Muscle of leg (tissue), 11 donors: Measurements from ENCODE around the gene NOS1AP. TPM values are rescaled to one million over a fixed set of nuclear protein-coding genes. Genes with fewer than 3 reads are reported as not detected.

ENCODE experiments used
- DNase-seq: peaks from one replicate; pipeline ENCODE4 v3.0.0; 2013
- H3K27ac ChIP-seq: one replicate; pipeline ENCODE4 v1.5.1; 2013; ENCODE audit warnings: mild to moderate bottlenecking, low read length, control low read depth
- H3K27me3 ChIP-seq: one replicate; pipeline ENCODE4 v1.6.1; 2013; ENCODE audit warnings: low read length; ENCODE audit not compliant: control insufficient read depth, insufficient read depth
- H3K36me3 ChIP-seq: one replicate; pipeline ENCODE4 v1.6.1; 2013; ENCODE audit warnings: low read length; ENCODE audit not compliant: control insufficient read depth, insufficient read depth
- H3K4me1 ChIP-seq: one replicate; pipeline ENCODE4 v1.6.1; 2013; ENCODE audit warnings: low read length; ENCODE audit not compliant: control insufficient read depth, insufficient read depth
- H3K4me3 ChIP-seq: one replicate; pipeline ENCODE4 v1.5.1; 2013; ENCODE audit warnings: low read length, control low read depth
- H3K9me3 ChIP-seq: replicated peaks from 2 replicates; pipeline ENCODE4 v1.6.1; 2013; ENCODE audit warnings: low read depth, low read length; ENCODE audit not compliant: control insufficient read depth
- WGBS: methylation state at CpG from one replicate; pipeline ENCODE4 v1.1.5; 2013; ENCODE audit warnings: missing lambda C conversion rate; ENCODE audit not compliant: insufficient coverage; 5-methylcytosine and 5-hydroxymethylcytosine counted together
- polyA plus RNA-seq, 8 donors: library from polyadenylated mRNA; unstranded; fragments of 120-200 nt; gene quantifications; one replicate each; pipeline versions ENCODE4 v1.2.1 to v1.2.3, GENCODE V29; 2013; ENCODE audit warnings: inconsistent platforms in 1 of 8, low replicate concordance in 1 of 8; ENCODE audit not compliant: insufficient read length in 8 of 8, insufficient read depth in 1 of 8
- total RNA-seq: library from RNA; stranded (reverse); fragments of 120-200 nt; gene quantifications from one replicate; pipeline ENCODE4 v1.2.4, GENCODE V29; 2013

The NOS1AP gene
- total and polyA plus RNA-seq, 9 donors, result 0.40 to 1.8 (median 0.88) TPM

DNA sequence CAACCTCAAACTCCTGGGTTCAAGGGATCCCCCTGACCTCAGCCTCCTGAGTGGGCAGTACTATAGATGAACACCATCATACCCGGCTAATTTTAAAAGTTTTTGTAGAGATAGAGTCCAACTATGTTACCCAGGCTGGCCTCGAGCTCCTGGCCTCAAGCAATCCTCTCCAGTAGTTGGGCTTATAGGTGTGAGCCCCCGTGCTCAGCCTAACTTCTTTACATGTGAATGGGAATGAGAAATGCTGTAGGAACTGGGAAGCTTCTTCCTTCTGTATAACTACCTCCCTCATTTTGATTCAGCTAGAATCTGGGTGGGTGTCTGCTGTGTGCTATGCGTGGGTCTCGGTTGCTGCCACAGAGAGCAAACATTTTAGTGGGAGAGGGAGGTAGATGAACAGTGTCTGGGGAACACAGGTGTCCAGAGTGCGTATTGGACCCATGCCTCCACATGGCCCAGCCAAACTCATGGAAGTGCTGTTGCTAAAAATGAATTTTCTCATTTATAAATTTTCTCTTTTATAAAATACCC is 150.6 kb downstream of the NOS1AP start:
- Histone ChIP-seq H3K9me3 (no peaks in the 10 kb centered on the region), H3K4me3 (no peak overlapping the region), H3K27ac (no peak overlapping the region), H3K36me3 (no peaks in the 10 kb centered on the region), H3K27me3 (no peaks in the 10 kb centered on the region), H3K4me1 (peaks cover 14% of the 10 kb centered on the region)
- WGBS, result 43% methylated on average over 2 of the region's 6 CpGs
- no peak for DNase-seq

DNA sequence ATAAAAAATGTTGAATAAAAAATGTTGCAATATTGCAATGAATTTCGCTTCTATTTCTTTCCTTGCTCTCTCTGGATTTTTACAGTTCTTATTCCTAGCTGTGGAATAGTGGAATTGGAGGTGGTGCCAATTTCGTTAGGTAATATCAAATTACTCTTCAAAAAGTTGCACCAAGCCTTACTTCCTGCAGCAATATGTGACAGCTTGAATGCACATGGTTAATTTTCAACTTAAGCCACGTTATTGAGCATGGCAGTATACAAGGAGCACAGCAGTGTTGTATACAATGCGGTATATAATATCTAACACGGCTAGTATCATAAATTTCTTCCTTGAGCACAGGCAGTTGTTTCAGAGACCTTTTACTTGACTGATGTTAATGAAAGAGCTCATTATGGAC is 152.5 kb downstream of the NOS1AP start:
- H3K4me1 ChIP-seq, result peaks cover 8% of the 10 kb centered on the region
- H3K9me3 ChIP-seq, result no peaks in the 10 kb centered on the region
- no peak overlapping the region for H3K27ac ChIP-seq
- no peak for DNase-seq
- H3K27me3 ChIP-seq, result no peaks in the 10 kb centered on the region
- H3K36me3 ChIP-seq, result no peaks in the 10 kb centered on the region
- no peak overlapping the region for H3K4me3 ChIP-seq
- WGBS, result no CpG with 5 or more reads among the region's 5 CpGs

DNA sequence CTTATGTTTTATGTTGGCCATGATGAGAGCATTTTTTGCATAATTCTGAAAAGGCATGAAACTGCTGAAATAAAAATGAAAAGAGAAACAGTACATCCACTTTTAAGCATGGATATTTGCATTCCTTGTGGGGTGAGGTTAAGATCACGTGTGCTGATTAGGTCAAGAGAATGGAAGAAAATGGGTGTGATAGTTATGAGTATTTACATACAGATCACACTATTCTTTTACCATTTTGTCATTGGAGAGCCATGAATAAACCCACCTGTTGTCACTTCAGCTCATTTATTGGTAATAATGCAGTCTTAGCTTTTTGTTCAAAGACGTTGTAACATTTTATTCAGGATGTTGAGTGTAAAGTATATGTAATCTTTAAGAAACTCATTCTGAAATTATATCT is 153.2 kb downstream of the NOS1AP start:
- DNase-seq, result no peak
- Histone ChIP-seq H3K27me3 (no peaks in the 10 kb centered on the region), H3K4me3 (no peak overlapping the region), H3K9me3 (no peaks in the 10 kb centered on the region), H3K4me1 (peaks cover 8% of the 10 kb centered on the region), H3K27ac (no peak overlapping the region), H3K36me3 (no peaks in the 10 kb centered on the region)
- no CpG with 5 or more reads among the region's 2 CpGs for whole genome bisulfite sequencing

DNA sequence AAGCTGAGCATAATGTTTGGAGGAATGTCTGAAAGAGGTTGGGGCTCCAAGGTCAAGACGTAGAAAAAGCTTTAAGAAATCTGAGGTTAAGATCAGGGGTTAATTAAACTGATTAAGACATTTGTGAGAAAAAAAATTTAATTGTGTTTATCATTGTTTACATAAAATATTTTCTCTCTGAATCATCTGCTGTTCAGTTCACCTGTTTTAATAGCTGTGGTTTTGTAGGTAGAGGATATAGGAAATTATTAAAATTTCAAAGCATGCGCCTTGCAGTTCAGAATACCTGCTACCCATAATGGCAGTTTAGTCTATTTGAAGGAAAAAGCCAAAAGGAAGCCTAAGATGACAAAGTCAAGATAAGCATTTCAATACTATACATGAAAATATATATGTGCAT is 154.0 kb downstream of the NOS1AP start:
- no peak overlapping the region for H3K4me3 ChIP-seq
- no peak for DNase-seq
- no peaks in the 10 kb centered on the region for H3K9me3 ChIP-seq
- H3K36me3 ChIP-seq, result no peaks in the 10 kb centered on the region
- no peak overlapping the region for H3K27ac ChIP-seq
- no peaks in the 10 kb centered on the region for H3K27me3 ChIP-seq
- no CpG with 5 or more reads among the region's 2 CpGs for WGBS
- peaks cover 1% of the 10 kb centered on the region for H3K4me1 ChIP-seq

DNA sequence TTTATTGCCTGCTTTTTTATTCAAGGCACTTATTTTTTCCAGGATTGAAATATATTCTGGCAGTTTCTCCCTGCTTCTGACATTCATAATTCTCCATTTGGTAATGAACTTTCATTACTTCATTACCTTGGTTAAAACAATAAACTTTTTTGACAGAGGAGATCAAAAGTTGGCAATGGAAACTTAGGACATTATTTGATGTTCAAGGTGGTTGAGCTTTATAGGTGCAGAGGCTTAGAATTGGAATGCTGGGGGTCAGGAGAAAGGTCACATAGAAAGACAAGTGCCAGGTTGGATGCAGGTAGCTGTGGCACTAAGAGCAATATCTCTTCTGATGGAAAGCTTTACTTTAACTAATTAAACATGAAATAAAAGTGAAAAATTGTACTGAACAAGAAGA is 154.8 kb downstream of the NOS1AP start:
- no peak for DNase-seq
- Histone ChIP-seq H3K4me1 (no peaks in the 10 kb centered on the region), H3K27ac (no peak overlapping the region), H3K36me3 (no peaks in the 10 kb centered on the region), H3K4me3 (no peak overlapping the region), H3K9me3 (no peaks in the 10 kb centered on the region), H3K27me3 (no peaks in the 10 kb centered on the region)

- peaks cover 2% of the 10 kb centered on the region for H3K27me3 ChIP-seq
- H3K27ac ChIP-seq, result no peak overlapping the region
- no peak overlapping the region for H3K4me3 ChIP-seq
- 53% methylated on average over 3 of the region's 5 CpGs for WGBS
- DNase-seq, result no peak
- H3K4me1 ChIP-seq, result no peaks in the 10 kb centered on the region
- H3K36me3 ChIP-seq, result no peaks in the 10 kb centered on the region
- H3K9me3 ChIP-seq, result no peaks in the 10 kb centered on the region
Measured at GRCh38 chr1:162228586-162228985, 159.1 kb downstream of the NOS1AP start.

GRCh38 chr1:162229549-162229948 is 160.1 kb downstream of the NOS1AP start:
- H3K27me3 ChIP-seq, result peaks cover 2% of the 10 kb centered on the region
- H3K27ac ChIP-seq, result no peak overlapping the region
- H3K4me3 ChIP-seq, result no peak overlapping the region
- H3K4me1 ChIP-seq, result no peaks in the 10 kb centered on the region
- no CpG with 5 or more reads among the region's 2 CpGs for WGBS
- H3K36me3 ChIP-seq, result no peaks in the 10 kb centered on the region
- no peaks in the 10 kb centered on the region for H3K9me3 ChIP-seq
- no peak for DNase-seq

GRCh38 chr1:162230096-162230495 is 160.6 kb downstream of the NOS1AP start:
- H3K4me1 ChIP-seq, result no peaks in the 10 kb centered on the region
- H3K4me3 ChIP-seq, result no peak overlapping the region
- H3K27ac ChIP-seq, result no peak overlapping the region
- no peaks in the 10 kb centered on the region for H3K36me3 ChIP-seq
- no peak for DNase-seq
- 46% methylated on average over 3 of the region's 3 CpGs for WGBS
- no peaks in the 10 kb centered on the region for H3K9me3 ChIP-seq
- H3K27me3 ChIP-seq, result peaks cover 2% of the 10 kb centered on the region

DNA sequence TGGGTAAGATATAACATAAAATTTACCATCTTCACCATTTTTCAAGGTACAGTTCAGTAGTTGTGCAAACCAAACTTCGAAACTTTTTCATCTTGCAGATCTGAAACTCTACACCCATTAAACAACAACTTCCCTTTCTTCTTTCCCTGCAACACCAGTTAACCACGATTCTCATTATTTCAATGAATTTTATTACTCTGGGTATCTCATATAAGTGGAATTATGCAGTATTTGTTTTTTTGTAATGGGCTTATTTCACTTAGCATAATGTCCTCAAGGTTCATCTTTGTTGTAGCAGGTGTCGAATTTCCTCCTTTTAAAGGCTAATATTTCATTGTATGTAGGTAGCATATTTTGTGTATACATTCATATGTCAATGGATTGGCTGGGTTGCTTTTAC is 161.0 kb downstream of the NOS1AP start:
- Histone ChIP-seq H3K36me3 (no peaks in the 10 kb centered on the region), H3K27me3 (peaks cover 2% of the 10 kb centered on the region), H3K27ac (no peak overlapping the region), H3K9me3 (no peaks in the 10 kb centered on the region), H3K4me1 (peaks cover 3% of the 10 kb centered on the region), H3K4me3 (no peak overlapping the region)
- no peak for DNase-seq
- WGBS, result no CpG with 5 or more reads among the region's 3 CpGs

DNA sequence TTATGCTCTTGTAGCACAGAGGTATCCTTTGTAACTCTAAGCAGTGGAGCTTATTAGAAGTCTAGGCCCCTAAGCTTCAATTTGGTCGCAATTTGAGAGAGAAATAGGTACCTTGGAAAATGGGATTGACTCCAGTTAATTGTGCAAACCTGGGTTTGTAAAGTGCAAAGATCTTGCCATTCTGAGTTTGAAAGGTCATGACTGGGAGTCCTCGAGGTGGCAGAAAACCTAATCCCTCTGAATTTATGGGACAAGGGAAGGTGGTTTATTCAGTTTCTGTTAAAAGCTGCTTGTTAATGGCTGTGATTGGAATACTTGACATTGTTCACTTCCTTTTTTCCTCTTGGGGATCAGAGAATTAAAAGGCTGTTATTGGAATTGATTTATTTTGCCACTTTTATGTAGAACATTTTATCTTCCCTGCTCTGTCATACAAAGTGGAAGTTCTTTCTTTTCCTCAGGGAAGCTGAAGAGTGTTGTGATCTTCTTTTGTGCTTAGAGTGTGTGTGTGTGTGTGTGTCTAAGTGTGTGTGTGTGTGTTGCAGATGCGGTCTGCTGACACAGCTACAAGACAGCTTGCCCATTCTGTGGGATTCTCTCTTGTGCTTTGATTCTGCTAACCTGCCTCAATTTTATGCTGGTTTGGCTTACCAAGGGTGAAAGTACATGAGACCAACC is 162.7 kb downstream of the NOS1AP start:
- Histone ChIP-seq H3K27ac (no peak overlapping the region), H3K9me3 (no peaks in the 10 kb centered on the region), H3K36me3 (no peaks in the 10 kb centered on the region), H3K4me1 (peaks cover 12% of the 10 kb centered on the region), H3K4me3 (no peak overlapping the region), H3K27me3 (peaks cover 2% of the 10 kb centered on the region)
- DNase-seq, result no peak
- 50% methylated on average over 2 of the region's 3 CpGs for WGBS

GRCh38 chr1:162233066-162233465 is 163.6 kb downstream of the NOS1AP start:
- DNase-seq, result no peak
- Histone ChIP-seq H3K36me3 (no peaks in the 10 kb centered on the region), H3K4me1 (peaks cover 12% of the 10 kb centered on the region), H3K9me3 (no peaks in the 10 kb centered on the region), H3K27ac (no peak overlapping the region), H3K4me3 (no peak overlapping the region), H3K27me3 (peaks cover 2% of the 10 kb centered on the region)
- WGBS, result no CpG with 5 or more reads among the region's 1 CpG
